HG02981 (cell line): ENCODE measurements around the gene ARRB2.
"Not testable (repeated sequence)": the region's sequence is repeated elsewhere in the genome, so short reads cannot be mapped to it uniquely, and the experiment has no call there.

ENCODE experiments used
- ATAC-seq: cut with Tn5 transposase; IDR thresholded peaks from one replicate; pipeline ENCODE4 v1.9.1; 2021; ENCODE audit warnings: mild to moderate bottlenecking, moderate library complexity; ENCODE audit not compliant: unreplicated experiment

The ARRB2 gene

DNA sequence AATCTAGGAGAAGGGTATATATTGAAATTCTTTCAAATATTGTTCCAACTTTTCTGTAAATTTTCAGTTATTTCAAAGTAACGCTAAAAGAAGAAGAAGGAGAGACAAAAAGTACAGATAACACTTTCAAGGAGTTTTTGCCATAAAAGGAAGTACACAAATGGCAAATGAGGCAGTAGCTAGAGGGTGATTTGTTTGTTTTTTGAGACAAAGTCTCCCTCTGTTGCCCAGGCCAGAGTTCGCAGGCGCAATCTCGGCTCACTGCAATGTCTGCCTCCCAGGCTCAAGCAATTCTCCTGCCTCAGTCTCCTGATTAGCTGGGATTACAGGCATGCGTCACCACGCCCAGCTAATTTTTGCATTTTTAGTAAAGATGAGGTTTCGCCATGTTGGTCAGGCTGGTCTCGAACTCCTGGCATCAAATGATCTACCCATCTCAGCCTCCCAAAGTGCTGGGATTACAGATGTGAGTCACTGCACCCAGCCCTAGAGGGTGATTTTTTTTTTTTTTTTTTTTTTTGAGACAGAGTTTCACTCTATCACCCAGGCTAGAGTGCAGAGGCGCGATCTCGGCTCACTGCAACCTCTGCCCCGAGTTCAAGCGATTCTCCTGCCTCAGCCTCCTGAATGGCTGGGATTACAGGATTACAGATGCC lies 10.9 kb upstream of the ARRB2 start:
- ATAC-seq = not testable (repeated sequence)

DNA sequence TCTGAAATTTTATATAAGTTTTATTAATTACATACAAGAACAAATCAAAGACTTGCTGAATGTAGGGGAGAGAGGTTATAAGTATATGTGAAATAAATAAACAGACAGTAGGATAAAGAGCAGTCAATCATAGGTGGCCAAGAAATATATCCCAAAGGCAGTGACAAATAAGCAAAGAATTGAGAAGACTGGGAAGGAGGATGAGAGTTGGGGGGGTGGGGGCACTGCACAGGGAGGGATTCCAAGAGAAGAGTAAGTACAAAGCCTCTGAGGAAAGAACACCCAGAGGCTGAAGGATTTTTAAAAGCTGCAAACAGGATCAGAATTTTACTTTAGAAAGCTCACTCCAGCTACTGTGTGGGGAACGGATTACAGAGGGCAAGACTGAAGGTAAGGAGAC lies 9.3 kb upstream of the ARRB2 start:
- ATAC-seq = no peak

DNA sequence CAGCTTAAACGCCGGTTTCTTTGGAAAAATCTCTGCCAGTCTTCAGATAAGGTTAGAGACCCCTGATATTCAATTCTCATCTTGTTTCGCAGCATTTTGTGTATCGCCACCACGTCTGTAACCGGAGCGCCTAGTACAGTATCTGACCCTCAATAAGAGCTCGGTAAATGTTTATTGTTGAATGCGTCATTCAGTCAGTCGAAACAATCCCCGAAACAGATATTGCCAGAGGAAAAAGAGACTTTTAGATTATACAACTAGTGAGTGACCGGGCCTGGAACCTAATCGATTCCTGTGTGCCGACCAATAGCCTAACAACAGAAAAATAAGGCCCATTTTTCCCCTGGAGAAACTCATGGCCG lies 7.1 kb upstream of the ARRB2 start:
- ATAC-seq = no peak

DNA sequence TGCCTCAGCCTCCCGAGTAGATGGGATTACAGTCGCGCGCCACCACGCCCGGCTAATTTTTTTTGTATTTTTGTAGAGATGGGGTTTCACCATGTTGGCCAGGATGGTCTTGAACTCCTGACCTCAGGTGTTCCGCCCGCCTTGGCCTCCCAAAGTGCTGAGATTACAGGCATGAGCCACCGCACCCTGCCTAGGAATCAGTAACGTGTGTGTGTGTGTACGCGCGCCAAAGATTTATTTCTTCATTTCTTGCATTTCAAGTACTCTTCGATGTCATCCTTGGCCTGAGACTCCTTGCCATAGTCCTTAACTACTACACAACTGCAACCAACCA lies 5.9 kb upstream of the ARRB2 start:
- not testable (repeated sequence) for ATAC-seq

DNA sequence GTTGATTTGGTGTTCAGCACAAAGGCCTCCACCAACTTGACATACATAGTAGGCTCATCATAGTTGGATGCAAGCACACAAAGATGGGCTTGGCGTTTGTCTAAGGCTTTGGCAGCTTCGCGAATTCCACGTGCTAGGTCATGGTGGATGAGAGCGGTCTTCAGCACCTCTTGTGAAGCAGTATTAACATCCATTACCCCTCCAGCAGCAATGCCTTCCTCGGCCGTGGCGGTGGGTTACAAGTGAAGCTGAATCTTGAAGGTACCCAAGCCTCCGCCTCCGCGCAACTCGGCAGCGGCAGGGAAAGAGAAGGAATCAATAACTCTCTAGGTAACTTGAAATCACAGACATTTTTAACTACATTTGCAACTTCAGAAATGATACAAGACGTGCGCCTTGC lies 5.4 kb upstream of the ARRB2 start:
- no peak for ATAC-seq

- no peak for ATAC-seq
Measured at GRCh38 chr17:4706121-4706520, 4.3 kb upstream of the ARRB2 start.

- no peak for ATAC-seq
Measured at GRCh38 chr17:4708436-4708835, 2.0 kb upstream of the ARRB2 start.

GRCh38 chr17:4710693-4711634 lies 532 bp downstream of the ARRB2 start:
- no peak for ATAC-seq

DNA sequence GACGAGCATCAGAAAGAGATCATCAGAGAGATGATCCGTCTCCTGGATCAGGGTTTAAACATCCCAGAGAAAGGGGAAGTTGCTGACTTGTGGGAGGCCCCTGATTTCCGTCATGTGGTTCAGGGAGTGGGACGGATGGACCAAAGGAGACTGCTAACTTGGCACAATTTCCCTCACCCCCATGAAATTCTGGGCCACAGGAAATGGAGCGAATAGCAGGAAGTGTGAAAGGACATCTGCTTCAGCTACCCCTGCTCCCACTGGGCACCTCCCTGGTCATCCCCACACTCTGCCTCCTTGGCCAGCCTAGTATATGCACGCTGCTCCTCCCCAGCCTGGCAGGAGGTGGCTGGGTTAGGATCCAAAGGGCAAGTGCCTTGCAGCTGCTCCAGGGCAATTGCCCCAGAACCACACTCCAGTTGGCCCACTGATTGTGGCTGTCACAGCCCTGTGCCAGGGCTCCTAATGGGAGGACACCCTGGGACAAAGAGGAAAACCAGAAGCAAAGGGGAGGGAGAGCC lies 1.3 kb downstream of the ARRB2 start:
- ATAC-seq = no peak

DNA sequence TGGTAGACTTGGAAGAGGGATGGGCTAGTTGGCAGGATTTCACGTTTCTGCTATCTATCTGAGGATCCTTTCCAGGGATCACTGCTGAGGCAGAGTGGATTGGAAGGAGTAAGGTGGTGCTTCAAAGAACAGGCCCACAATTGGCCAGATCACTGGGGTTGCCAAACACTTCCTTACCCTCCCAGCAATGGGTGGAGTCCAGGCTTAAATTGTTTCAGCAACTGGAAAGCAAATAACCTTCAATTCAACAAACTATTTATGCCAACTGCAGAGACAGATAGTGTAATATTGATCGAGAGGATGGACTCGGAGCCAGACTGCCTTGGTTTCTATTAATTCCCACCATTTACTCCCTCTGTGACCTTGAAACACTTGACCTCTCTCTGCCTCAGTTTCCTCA lies 2.1 kb downstream of the ARRB2 start:
- no peak for ATAC-seq

GRCh38 chr17:4714340-4715062 lies 4.1 kb downstream of the ARRB2 start:
- not testable (repeated sequence) for ATAC-seq

- no peak for ATAC-seq
Measured at GRCh38 chr17:4715063-4715744, 4.8 kb downstream of the ARRB2 start.

- ATAC-seq = no peak
Measured at GRCh38 chr17:4716081-4716480, 5.6 kb downstream of the ARRB2 start.

GRCh38 chr17:4717791-4718190 lies 7.4 kb downstream of the ARRB2 start:
- ATAC-seq = no peak

- no peak for ATAC-seq
Measured at GRCh38 chr17:4718276-4718675, 7.8 kb downstream of the ARRB2 start.

- ATAC-seq = no peak
Measured at GRCh38 chr17:4719146-4719545, 8.7 kb downstream of the ARRB2 start.

- no peak for ATAC-seq
Measured at GRCh38 chr17:4719684-4720221, 9.3 kb downstream of the ARRB2 start.

DNA sequence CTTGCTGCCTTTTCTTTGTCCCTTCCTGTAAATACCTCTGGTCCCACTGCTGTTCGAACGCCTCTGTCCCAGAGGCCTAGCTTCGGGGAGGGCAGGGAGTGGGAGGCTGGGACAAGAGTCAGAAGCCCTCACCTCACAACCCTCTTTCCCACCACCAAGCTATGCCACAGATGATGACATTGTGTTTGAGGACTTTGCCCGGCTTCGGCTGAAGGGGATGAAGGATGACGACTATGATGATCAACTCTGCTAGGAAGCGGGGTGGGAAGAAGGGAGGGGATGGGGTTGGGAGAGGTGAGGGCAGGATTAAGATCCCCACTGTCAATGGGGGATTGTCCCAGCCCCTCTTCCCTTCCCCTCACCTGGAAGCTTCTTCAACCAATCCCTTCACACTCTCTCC lies 10.4 kb downstream of the ARRB2 start:
- ATAC-seq = no peak

DNA sequence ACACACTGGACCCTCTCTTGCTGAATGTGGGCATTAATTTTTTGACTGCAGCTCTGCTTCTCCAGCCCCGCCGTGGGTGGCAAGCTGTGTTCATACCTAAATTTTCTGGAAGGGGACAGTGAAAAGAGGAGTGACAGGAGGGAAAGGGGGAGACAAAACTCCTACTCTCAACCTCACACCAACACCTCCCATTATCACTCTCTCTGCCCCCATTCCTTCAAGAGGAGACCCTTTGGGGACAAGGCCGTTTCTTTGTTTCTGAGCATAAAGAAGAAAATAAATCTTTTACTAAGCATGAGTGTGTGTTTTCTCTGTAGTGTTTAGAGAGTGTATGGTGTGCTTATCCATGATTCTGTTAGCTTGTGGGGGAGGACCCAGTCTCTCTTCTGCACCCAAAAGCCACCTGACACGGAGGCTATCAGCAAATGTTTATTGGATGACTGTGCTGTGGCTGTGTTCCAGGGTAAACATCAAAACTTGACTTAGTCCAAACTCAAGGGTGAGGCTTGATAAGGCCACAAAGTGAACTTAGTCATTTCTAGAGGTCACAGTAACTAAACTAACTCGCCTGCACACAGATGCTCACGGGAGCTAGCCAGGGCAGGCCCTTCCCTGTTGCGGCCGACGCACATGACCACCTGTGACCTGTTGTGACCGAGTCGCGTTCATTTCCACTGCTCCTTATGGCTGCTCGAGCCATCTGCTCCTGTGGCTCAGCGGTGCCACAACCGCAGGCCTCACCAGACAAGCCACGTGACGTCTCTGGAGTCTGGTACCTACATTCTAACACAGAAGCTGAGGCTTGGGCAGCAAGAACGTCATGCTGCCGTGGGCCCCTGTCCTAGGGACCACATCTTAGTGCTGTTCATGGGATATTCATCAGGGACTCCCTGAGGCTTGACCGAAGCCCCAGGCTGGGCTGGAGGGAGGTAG lies 11.0 kb downstream of the ARRB2 start:
- ATAC-seq = no peak
